K562 (cell line): ENCODE measurements around the gene ENPP7. TPM values are rescaled to one million over a fixed set of nuclear protein-coding genes. Genes with fewer than 3 reads are reported as not detected.

Experiments
- ATAC-seq: fragments of 200-7000 bp; cut with Tn5 transposase; 3 replicates; pipeline ENCODE4 v1.9.1; 2020; ENCODE audit warnings: moderate library complexity
- BruUV-seq: library from RNA; stranded (reverse); fragments of 400-500 nt; replicated peaks from 2 replicates; lab custom pipeline; 2021; lab: Mats Ljungman, UMichigan
- CTCF ChIA-PET: fragments of 300-600 bp; formaldehyde crosslinking; extraction: SDS; loops from one replicate; lab custom pipeline; 2021; ENCODE audit warnings: low intra/inter-chr PET ratio; lab: Yijun Ruan, JAX
- POLR2A ChIA-PET: fragments of 300-600, 350-650 bp; sonication (Branson Sonifier 250); formaldehyde crosslinking; extraction: SDS; loops from one replicate; lab custom pipeline; 2021; ENCODE audit warnings: antibody characterized with exemption, inconsistent platforms; lab: Yijun Ruan, JAX
- DNase-seq, 4 experiments: peaks; one replicate each; pipeline versions ENCODE4 v3.0.0 to v3.0.0-alpha.2; 2011 to 2018; ENCODE audit warnings: low spot score in 3 of 4, mixed read lengths in 3 of 4; ENCODE audit errors: extremely low read depth in 1 of 4
- FAIRE-seq: peaks from 2 replicates; lab custom pipeline; 2011; peaks lifted over from hg19 to GRCh38; lab: Jason Lieb, UNC
- H2AFZ ChIP-seq: 2 replicates; pipeline ENCODE4 v1.6.0; 2011; ENCODE audit warnings: low read depth, low read length, control low read depth, inconsistent platforms
- H3K27ac ChIP-seq: fragments of 200-600 bp; 3 replicates; pipeline ENCODE4 v1.8.0; 2011; ENCODE audit warnings: low read depth, mild to moderate bottlenecking, control low read depth, inconsistent platforms, low read length, moderate library complexity, mixed read lengths; ENCODE audit errors: extremely low read depth
- H3K27me3 ChIP-seq, 2 experiments: fragments of 300-600 bp in 1 of 2; 2 replicates in 1 of 2; 3 replicates in 1 of 2; pipeline versions ENCODE4 v1.6.0 to v1.8.0; 2011; ENCODE audit warnings: inconsistent platforms in 2 of 2, low read length in 2 of 2, mild to moderate bottlenecking in 1 of 2, mixed read lengths in 1 of 2, moderate library complexity in 1 of 2; ENCODE audit not compliant: control insufficient read depth in 2 of 2, insufficient read depth in 2 of 2
- H3K36me3 ChIP-seq: fragments of 300-600 bp; 3 replicates; pipeline ENCODE4 v1.8.0; 2011; ENCODE audit warnings: mild to moderate bottlenecking, low read length, inconsistent platforms; ENCODE audit not compliant: control insufficient read depth, insufficient read depth
- H3K4me1 ChIP-seq, 2 experiments: fragments of 200-600 bp in 1 of 2; replicated peaks in 1 of 2; 2 replicates in 1 of 2; 3 replicates in 1 of 2; pipeline versions ENCODE4 v1.5.1 to v1.8.0; 2011; ENCODE audit warnings: inconsistent platforms in 2 of 2, low read length in 2 of 2, mild to moderate bottlenecking in 1 of 2, mixed read lengths in 1 of 2, moderate library complexity in 1 of 2; ENCODE audit not compliant: control insufficient read depth in 2 of 2, insufficient read depth in 2 of 2
- H3K4me2 ChIP-seq: 2 replicates; pipeline ENCODE4 v1.6.1; 2011; ENCODE audit warnings: low read length, control low read depth, inconsistent platforms, mixed read lengths; ENCODE audit not compliant: insufficient read depth
- H3K4me3 ChIP-seq: fragments of 200-600 bp; sonication (generic), shearing (Covaris generic); 2 replicates; pipeline ENCODE4 v1.5.1; 2016; ENCODE audit warnings: control low read depth, inconsistent platforms
- H3K79me2 ChIP-seq: fragments of 200-600 bp; 3 replicates; pipeline ENCODE4 v1.8.0; 2011; ENCODE audit warnings: low read length, inconsistent platforms; ENCODE audit not compliant: control insufficient read depth, insufficient read depth
- H3K9ac ChIP-seq, 2 experiments: 2 replicates each; pipeline versions ENCODE4 v1.6.0 to v1.6.1; 2011; ENCODE audit warnings: low read depth in 2 of 2, low read length in 2 of 2, control low read depth in 1 of 2, inconsistent platforms in 1 of 2, mild to moderate bottlenecking in 1 of 2, mixed read lengths in 1 of 2; ENCODE audit not compliant: insufficient read depth in 1 of 2
- H3K9me1 ChIP-seq: one replicate; pipeline ENCODE4 v1.6.0; 2011; ENCODE audit warnings: inconsistent platforms, mild to moderate bottlenecking, low read length, moderate library complexity; ENCODE audit not compliant: control insufficient read depth, insufficient read depth
- H3K9me3 ChIP-seq: replicated peaks from 2 replicates; pipeline ENCODE4 v1.5.1; 2011; ENCODE audit warnings: low read depth, low read length, inconsistent platforms; ENCODE audit not compliant: control insufficient read depth, insufficient read depth
- H4K20me1 ChIP-seq: replicated peaks from 2 replicates; pipeline ENCODE4 v1.6.1; 2011; ENCODE audit warnings: low read length, inconsistent platforms, mixed read lengths; ENCODE audit not compliant: control insufficient read depth, insufficient read depth
- CHD1 ChIP-seq: fragments of 200-600 bp; sonication (generic); IDR thresholded peaks from one replicate; pipeline ENCODE4 v1.6.1; 2012; ENCODE audit warnings: mild to moderate bottlenecking, moderate library complexity, low read length, inconsistent platforms
- GABPB2 ChIP-seq: fragments of 250-450 bp; sonication (Bioruptor Pico); conservative IDR thresholded peaks from 2 replicates; pipeline ENCODE4 v1.5.1; 2021; ENCODE audit warnings: mild to moderate bottlenecking
- ZNF318 ChIP-seq, 2 experiments: fragments of 450-650 bp; IDR thresholded peaks; 2 replicates each; pipeline ENCODE4 v1.6.1; 2016; ENCODE audit warnings: mild to moderate bottlenecking in 2 of 2, borderline replicate concordance in 1 of 2, low read depth in 1 of 2, moderate library complexity in 1 of 2
- ZNF780A ChIP-seq: fragments of 250-450 bp; sonication (Bioruptor Pico); IDR thresholded peaks from 2 replicates; pipeline ENCODE4 v1.5.0; 2021; ENCODE audit warnings: mild to moderate bottlenecking
- WGBS: fragments of 100-300 bp; shearing (Covaris generic); methylation state at CpG from one replicate; pipeline ENCODE4 v1.1.6; 2016; ENCODE audit warnings: low coverage, mixed read lengths; ENCODE audit not compliant: insufficient coverage; ENCODE audit errors: missing lambda C conversion rate; 5-methylcytosine and 5-hydroxymethylcytosine counted together
- in situ Hi-C: fragments of 300-500 bp; cut with MboI; formaldehyde crosslinking; loops from 4 replicates; pipeline ENCODE4 v1.15.0; 2018; ENCODE audit warnings: inconsistent platforms, mixed read lengths
- intact Hi-C: fragments of 100-400 bp; cut with micrococcal nuclease; formaldehyde crosslinking; loops from 2 replicates; pipeline ENCODE4 v1.14.2; 2022
- polyA plus RNA-seq, 8 experiments: library from polyadenylated mRNA; depleted of rRNA in 4 of 8; stranded (reverse) in 5 of 8; unstranded in 3 of 8; fragments of >200 nt; fragmentation: Nextera tagmentation in 2 of 8; fragmentation: Illumina TruSeq in 1 of 8; extraction: Ambion mirVana in 2 of 8; extraction: Trizol in 1 of 8; gene quantifications; 2 replicates each; pipeline versions ENCODE4 v1.2.1 to v1.2.3, GENCODE V29; 2011 to 2014; ENCODE audit warnings: inconsistent platforms in 1 of 8, missing spikeins in 1 of 8
- total RNA-seq, 7 experiments: library from RNA; depleted of rRNA in 6 of 7; stranded (reverse); fragments of >200 nt in 6 of 7; fragmentation: Illumina TruSeq in 2 of 7; extraction: Trizol in 2 of 7; gene quantifications; 2 replicates each; pipeline versions ENCODE4 v1.2.1 to v1.2.3, GENCODE V29; 2011 to 2021; ENCODE audit warnings: low replicate concordance in 1 of 7

Gene ENPP7
- total and polyA plus RNA-seq, 9 of the 15 experiments (the other 6 are each of a cell fraction or from before 2014, with no cell fraction given) = not detected

GRCh38 chr17:79746889-79747507, 16.3 kb downstream of the ENPP7 start:
- Histone ChIP-seq H3K79me2 (no peaks in the 10 kb centered on the region), H3K27ac (no peak overlapping the region), H3K9ac (peak overlapping the region in 1 of 2 experiments; percentile 59; a peak in 1 of 4 replicates), H3K36me3 (no peaks in the 10 kb centered on the region), H3K4me1 (peaks cover 18 to 24% of the 10 kb centered on the region in 2 experiments), H3K9me1 (no peaks in the 10 kb centered on the region), H3K4me2 (no peak overlapping the region), H3K4me3 (no peak overlapping the region), H3K9me3 (no peaks in the 10 kb centered on the region), H2AFZ (no peak overlapping the region; the same call in 1 of the 2 replicates), H3K27me3 (no peaks in the 10 kb centered on the region), H4K20me1 (0 out of 2 replicates have a peak, but pooled peaks cover 3% of the 10 kb centered on the region)
- ATAC-seq = no peak
- DNase-seq = no peak
- CTCF ChIA-PET = interaction anchor here (0.5 to 2.3 kb wide), 5 partner anchors 31 to 169 kb away, joined by 3 to 12 read pairs (median 5); partner anchors contain the start of gene CBX2
- POLR2A ChIA-PET = interaction anchor here (0.7 to 1.5 kb wide), 2 partner anchors 47 to 256 kb away, joined by 3 read pairs; no protein-coding TSS in a partner anchor
- WGBS = 55% methylated on average over 13 of the region's 22 CpGs
- intact Hi-C loops (loop anchor here (2.0 to 10.0 kb wide), 3 partner anchors 40 to 228 kb away; partner anchors contain the start of gene CBX4), in situ Hi-C loops (loop anchor here (5.0 to 10.0 kb wide), 2 partner anchors 45 to 168 kb away; no protein-coding TSS in a partner anchor)
- TF ChIP-seq GABPB2 (no peak), ZNF780A (no peak), ZNF318 (IDR thresholded peaks at IDR 0.05; ENCODE audit: borderline replicate concordance in 1 of 2, low read depth in 1 of 2) (no peak), CHD1 (no peak)
- no TSS peak for BruUV-seq
- peak; percentile 32 for FAIRE-seq
